HCT116 (cell line): ENCODE results near the gene ACOT7.

Experiments used
- ATF3 ChIP-seq: IDR thresholded peaks from 2 replicates; pipeline ENCODE4 v1.6.1; 2012
- CBX3 ChIP-seq: IDR thresholded peaks from 2 replicates; pipeline ENCODE4 v1.6.1; 2012; ENCODE audit warnings: low read depth
- CEBPB ChIP-seq: IDR thresholded peaks from 2 replicates; pipeline ENCODE4 v1.6.1; 2012; ENCODE audit warnings: low read depth
- EZH2 ChIP-seq: fragments of 200-600 bp; sonication (generic); IDR thresholded peaks from 2 replicates; pipeline ENCODE4 v1.6.1; 2017; ENCODE audit warnings: antibody characterized with exemption, mixed run types
- EZH2phosphoT487 ChIP-seq: fragments of 200-600 bp; IDR thresholded peaks from 2 replicates; pipeline ENCODE4 v1.6.1; 2018; ENCODE audit warnings: antibody characterized with exemption, borderline replicate concordance
- JUND ChIP-seq: IDR thresholded peaks from 2 replicates; pipeline ENCODE4 v1.6.1; 2012
- POLR2A ChIP-seq: IDR thresholded peaks from 2 replicates; pipeline ENCODE4 v1.7.0; 2011; ENCODE audit warnings: borderline replicate concordance; ENCODE audit not compliant: insufficient read depth, insufficient read length; ENCODE audit errors: extremely low read depth
- RAD21 ChIP-seq: IDR thresholded peaks from 2 replicates; pipeline ENCODE4 v1.6.1; 2012; ENCODE audit warnings: low read depth, mild to moderate bottlenecking
- REST ChIP-seq: IDR thresholded peaks from 2 replicates; pipeline ENCODE4 v1.6.1; 2012; ENCODE audit warnings: low read depth
- SRF ChIP-seq: IDR thresholded peaks from 2 replicates; pipeline ENCODE4 v1.6.1; 2012; ENCODE audit warnings: low read depth
- ZFX ChIP-seq: fragments of 450-650 bp; IDR thresholded peaks from 2 replicates; pipeline ENCODE4 v1.6.1; 2017
- ZNF274 ChIP-seq: fragments of 200-500 bp; sonication (Bioruptor generic); IDR thresholded peaks from 2 replicates; pipeline ENCODE4 v1.6.1; 2014; ENCODE audit warnings: mild to moderate bottlenecking, low read depth, low read length, inconsistent platforms
- TF ChIP-seq, protein P1 (sequence below), 3 experiments: fragments of 200-600 bp in 1 of 3; sonication (generic) in 1 of 3; IDR thresholded peaks in 2 of 3; conservative IDR thresholded peaks in 1 of 3; 2 replicates each; pipeline ENCODE4 v1.5.1; 2012 to 2017; ENCODE audit warnings: low read depth in 2 of 3, low read length in 2 of 3, antibody characterized with exemption in 1 of 3, borderline replicate concordance in 1 of 3, control low read depth in 1 of 3, mild to moderate bottlenecking in 1 of 3, mixed read lengths in 1 of 3, mixed run types in 1 of 3, moderate library complexity in 1 of 3; ENCODE audit not compliant: insufficient read depth in 1 of 3
- TF ChIP-seq, protein P2 (sequence below): IDR thresholded peaks from 2 replicates; pipeline ENCODE4 v1.6.1; 2012

- TF ChIP-seq, protein P1, sequence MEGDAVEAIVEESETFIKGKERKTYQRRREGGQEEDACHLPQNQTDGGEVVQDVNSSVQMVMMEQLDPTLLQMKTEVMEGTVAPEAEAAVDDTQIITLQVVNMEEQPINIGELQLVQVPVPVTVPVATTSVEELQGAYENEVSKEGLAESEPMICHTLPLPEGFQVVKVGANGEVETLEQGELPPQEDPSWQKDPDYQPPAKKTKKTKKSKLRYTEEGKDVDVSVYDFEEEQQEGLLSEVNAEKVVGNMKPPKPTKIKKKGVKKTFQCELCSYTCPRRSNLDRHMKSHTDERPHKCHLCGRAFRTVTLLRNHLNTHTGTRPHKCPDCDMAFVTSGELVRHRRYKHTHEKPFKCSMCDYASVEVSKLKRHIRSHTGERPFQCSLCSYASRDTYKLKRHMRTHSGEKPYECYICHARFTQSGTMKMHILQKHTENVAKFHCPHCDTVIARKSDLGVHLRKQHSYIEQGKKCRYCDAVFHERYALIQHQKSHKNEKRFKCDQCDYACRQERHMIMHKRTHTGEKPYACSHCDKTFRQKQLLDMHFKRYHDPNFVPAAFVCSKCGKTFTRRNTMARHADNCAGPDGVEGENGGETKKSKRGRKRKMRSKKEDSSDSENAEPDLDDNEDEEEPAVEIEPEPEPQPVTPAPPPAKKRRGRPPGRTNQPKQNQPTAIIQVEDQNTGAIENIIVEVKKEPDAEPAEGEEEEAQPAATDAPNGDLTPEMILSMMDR (IDR thresholded peaks at IDR 0.05 in 2 of 3, conservative IDR thresholded peaks at IDR 0.05 in 1 of 3; ENCODE audit: borderline replicate concordance in 1 of 3, insufficient read depth in 1 of 3, low read depth in 2 of 3, low read length in 2 of 3) = no peak
- no peak for TF ChIP-seq RAD21
- no peak for TF ChIP-seq POLR2A
- no peak for TF ChIP-seq EZH2
- no peak for TF ChIP-seq CEBPB
- TF ChIP-seq CBX3 = no peak
- TF ChIP-seq SRF = no peak
- no peak for TF ChIP-seq ZFX
- no peak for TF ChIP-seq ATF3
- TF ChIP-seq JUND = no peak
- TF ChIP-seq ZNF274 = no peak
- TF ChIP-seq EZH2phosphoT487 = no peak
- TF ChIP-seq REST = no peak
- TF ChIP-seq, protein P2, sequence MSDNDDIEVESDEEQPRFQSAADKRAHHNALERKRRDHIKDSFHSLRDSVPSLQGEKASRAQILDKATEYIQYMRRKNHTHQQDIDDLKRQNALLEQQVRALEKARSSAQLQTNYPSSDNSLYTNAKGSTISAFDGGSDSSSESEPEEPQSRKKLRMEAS = no peak
Measured at GRCh38 chr1:6252374-6252710, 141.2 kb downstream of the ACOT7 start.
